SK-N-SH (cell line): ENCODE data around the gene HLA-DRB1. TPM values are rescaled to one million over a fixed set of nuclear protein-coding genes. Genes with fewer than 3 reads are reported as not detected.

ENCODE experiments used
- CTCF ChIA-PET: fragments of 300-600, 350-600 bp; formaldehyde crosslinking; extraction: SDS; loops from one replicate; lab custom pipeline; 2021; lab: Yijun Ruan, JAX
- POLR2A ChIA-PET: fragments of 350-600 bp; sonication (Branson Sonifier 250); formaldehyde crosslinking; extraction: SDS; loops from one replicate; lab custom pipeline; 2020; ENCODE audit warnings: antibody characterized with exemption, inconsistent platforms; lab: Yijun Ruan, JAX
- DNase-seq: peaks from one replicate; pipeline ENCODE4 v3.0.0; 2012
- H2AFZ ChIP-seq: fragments of 200-600 bp; sonication (generic); 2 replicates; pipeline ENCODE4 v1.8.1; 2016; ENCODE audit warnings: antibody characterized with exemption, mild to moderate bottlenecking, low read depth
- H3F3A ChIP-seq: fragments of 200-600 bp; sonication (generic); replicated peaks from 2 replicates; pipeline ENCODE3; 2016; ENCODE audit warnings: antibody characterized with exemption, mild to moderate bottlenecking; ENCODE audit not compliant: insufficient read depth
- H3K27ac ChIP-seq, 2 experiments: fragments of 200-500 bp in 1 of 2; fragments of 200-600 bp in 1 of 2; sonication (Bioruptor generic) in 1 of 2; sonication (generic), shearing (Covaris generic) in 1 of 2; 2 replicates each; pipeline versions ENCODE4 v1.5.1 to v1.6.1; 2014 to 2016; ENCODE audit warnings: low read depth in 2 of 2, inconsistent platforms in 1 of 2, low read length in 1 of 2, mild to moderate bottlenecking in 1 of 2, mixed read lengths in 1 of 2
- H3K27me3 ChIP-seq: fragments of 200-600 bp; sonication (generic), shearing (Covaris generic); 2 replicates; pipeline ENCODE4 v1.6.1; 2016; ENCODE audit warnings: mixed run types; ENCODE audit not compliant: insufficient read depth
- H3K36me3 ChIP-seq, 2 experiments: fragments of 200-500 bp in 1 of 2; fragments of 200-600 bp in 1 of 2; sonication (Bioruptor generic) in 1 of 2; sonication (generic) in 1 of 2; replicated peaks in 1 of 2; 2 replicates each; pipeline versions ENCODE3 to v1.5.1; 2014 to 2016; ENCODE audit warnings: low read length in 1 of 2, mild to moderate bottlenecking in 1 of 2; ENCODE audit not compliant: insufficient read depth in 2 of 2, control insufficient read depth in 1 of 2
- H3K4me1 ChIP-seq, 2 experiments: fragments of 200-500 bp in 1 of 2; fragments of 200-600 bp in 1 of 2; sonication (Bioruptor generic) in 1 of 2; sonication (generic), shearing (Covaris generic) in 1 of 2; 2 replicates each; pipeline versions ENCODE4 v1.5.1 to v1.6.1; 2014 to 2016; ENCODE audit warnings: low read depth in 1 of 2, low read length in 1 of 2, mixed run types in 1 of 2; ENCODE audit not compliant: insufficient read depth in 2 of 2, control insufficient read depth in 1 of 2
- H3K4me2 ChIP-seq: fragments of 200-600 bp; sonication (generic), shearing (Covaris generic); 2 replicates; pipeline ENCODE4 v1.6.1; 2017; ENCODE audit warnings: mixed run types
- H3K4me3 ChIP-seq, 2 experiments: fragments of 200-500 bp in 1 of 2; fragments of 200-600 bp in 1 of 2; sonication (Bioruptor generic) in 1 of 2; sonication (generic), shearing (Covaris generic) in 1 of 2; 2 replicates each; pipeline versions ENCODE4 v1.5.1 to v1.8.1; 2014 to 2016; ENCODE audit warnings: low read depth in 2 of 2, inconsistent platforms in 1 of 2, low read length in 1 of 2, mild to moderate bottlenecking in 1 of 2, mixed read lengths in 1 of 2, moderate library complexity in 1 of 2
- H3K79me2 ChIP-seq: fragments of 200-600 bp; sonication (generic); 2 replicates; pipeline ENCODE4 v1.8.1; 2017; ENCODE audit warnings: mild to moderate bottlenecking; ENCODE audit not compliant: insufficient read depth
- H3K9ac ChIP-seq: fragments of 200-600 bp; sonication (generic); 2 replicates; pipeline ENCODE4 v1.6.1; 2017; ENCODE audit warnings: mixed run types
- H3K9me2 ChIP-seq: fragments of 200-600 bp; sonication (generic); 2 replicates; pipeline ENCODE4 v1.6.1; 2017; ENCODE audit warnings: mixed run types
- H3K9me3 ChIP-seq: fragments of 200-600 bp; sonication (generic); 2 replicates; pipeline ENCODE4 v1.6.1; 2017; ENCODE audit warnings: mixed run types, mild to moderate bottlenecking, moderate library complexity
- H4K20me1 ChIP-seq: fragments of 200-600 bp; sonication (generic); 2 replicates; pipeline ENCODE4 v1.6.1; 2017; ENCODE audit warnings: mild to moderate bottlenecking, mixed run types; ENCODE audit not compliant: insufficient read depth
- ELF1 ChIP-seq: IDR thresholded peaks from 2 replicates; pipeline ENCODE4 v1.4.0; 2012
- FOSL2 ChIP-seq: IDR thresholded peaks from 2 replicates; pipeline ENCODE4 v1.4.0; 2012; ENCODE audit warnings: low read depth, mild to moderate bottlenecking, moderate library complexity, borderline replicate concordance
- FOXM1 ChIP-seq: IDR thresholded peaks from 2 replicates; pipeline ENCODE4 v1.4.0; 2012; ENCODE audit warnings: low read depth, mild to moderate bottlenecking
- GABPA ChIP-seq: IDR thresholded peaks from 2 replicates; pipeline ENCODE4 v1.4.0; 2012; ENCODE audit warnings: low read depth, mild to moderate bottlenecking
- GATA2 ChIP-seq: sonication (generic); formaldehyde crosslinking; IDR thresholded peaks from 2 replicates; pipeline ENCODE4 v1.5.0; 2020; ENCODE audit warnings: mild to moderate bottlenecking, missing genetic modification reagents
- JUND ChIP-seq: IDR thresholded peaks from 2 replicates; pipeline ENCODE4 v1.4.0; 2012
- MXI1 ChIP-seq: IDR thresholded peaks from 2 replicates; pipeline ENCODE4 v1.6.1; 2012; ENCODE audit warnings: mild to moderate bottlenecking, low read depth, low read length, improper control_type of control experiment
- POLR2AphosphoS5 ChIP-seq: IDR thresholded peaks from 2 replicates; pipeline ENCODE4 v1.6.1; 2012; ENCODE audit warnings: low read depth, low read length
- RAD21 ChIP-seq: IDR thresholded peaks from 2 replicates; pipeline ENCODE4 v1.6.1; 2012; ENCODE audit warnings: mild to moderate bottlenecking, low read length
- RCOR1 ChIP-seq: fragments of 150-350 bp; IDR thresholded peaks from 2 replicates; pipeline ENCODE4 v1.6.1; 2017; ENCODE audit warnings: antibody characterized with exemption, low read length
- RFX5 ChIP-seq: IDR thresholded peaks from 2 replicates; pipeline ENCODE4 v1.6.1; 2012; ENCODE audit warnings: mild to moderate bottlenecking, improper control_type of control experiment, low read length
- RXRA ChIP-seq: IDR thresholded peaks from 2 replicates; pipeline ENCODE4 v1.4.0; 2012; ENCODE audit warnings: low read depth, mild to moderate bottlenecking, borderline replicate concordance
- SIN3A ChIP-seq: IDR thresholded peaks from 2 replicates; pipeline ENCODE4 v1.6.1; 2012; ENCODE audit warnings: low read depth, mild to moderate bottlenecking, low read length, moderate library complexity, borderline replicate concordance
- SMC3 ChIP-seq: IDR thresholded peaks from 2 replicates; pipeline ENCODE4 v1.6.1; 2012; ENCODE audit warnings: low read depth, low read length, improper control_type of control experiment
- TAF1 ChIP-seq: IDR thresholded peaks from 2 replicates; pipeline ENCODE4 v1.6.1; 2012; ENCODE audit warnings: low read depth, mild to moderate bottlenecking, low read length, moderate library complexity, borderline replicate concordance
- TEAD4 ChIP-seq: IDR thresholded peaks from 2 replicates; pipeline ENCODE4 v1.4.0; 2012; ENCODE audit warnings: mild to moderate bottlenecking, borderline replicate concordance; ENCODE audit not compliant: insufficient read depth
- YY1 ChIP-seq: IDR thresholded peaks from 2 replicates; pipeline ENCODE4 v1.4.0; 2012; ENCODE audit warnings: low read depth, mild to moderate bottlenecking
- WGBS: methylation state at CpG from one replicate; pipeline ENCODE4 v1.1.6; 2017; ENCODE audit warnings: low lambda C conversion rate; 5-methylcytosine and 5-hydroxymethylcytosine counted together
- polyA plus RNA-seq, 3 experiments: library from polyadenylated mRNA; depleted of rRNA; stranded (reverse); fragments of >200 nt; gene quantifications; 2 replicates each; pipeline ENCODE4 v1.2.3, GENCODE V29; 2012
- TF ChIP-seq, protein P1 (sequence below): fragments of 200-600 bp; sonication (generic); IDR thresholded peaks from 2 replicates; pipeline ENCODE4 v1.6.1; 2017; ENCODE audit warnings: antibody characterized with exemption, mild to moderate bottlenecking, moderate library complexity
- TF ChIP-seq, protein P2 (sequence below): IDR thresholded peaks from 2 replicates; pipeline ENCODE4 v1.4.0; 2012; ENCODE audit warnings: low read depth
- TF ChIP-seq, protein P3 (sequence below): fragments of 150-350 bp; IDR thresholded peaks from 2 replicates; pipeline ENCODE4 v1.6.1; 2016; ENCODE audit warnings: mild to moderate bottlenecking, low read depth, low read length

The HLA-DRB1 gene
- polyA plus RNA-seq, 1 of the 3 experiments (the other 2 are of a cell fraction), result not detected

DNA sequence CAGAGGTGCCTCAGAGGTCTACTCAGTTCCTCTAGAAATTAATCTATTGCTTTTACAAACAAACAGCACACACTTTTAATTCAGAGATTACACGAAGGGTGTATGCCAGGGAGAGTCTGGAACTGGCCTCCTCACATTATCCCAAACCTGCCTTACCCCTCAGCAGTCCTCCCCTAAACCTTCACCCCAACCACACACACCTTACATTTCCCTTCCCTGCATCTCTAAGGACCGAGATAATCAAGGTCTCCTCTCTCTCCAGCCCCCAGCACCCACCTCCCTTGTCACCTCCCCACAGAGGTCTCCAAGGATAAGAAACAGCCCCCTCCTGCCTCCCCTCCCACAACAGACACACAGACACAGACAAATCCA, 6.1 kb downstream of the HLA-DRB1 start:
- no peak overlapping the region for H3K9ac ChIP-seq
- no peak for DNase-seq
- no peaks in the 10 kb centered on the region for H4K20me1 ChIP-seq
- WGBS, result 0% methylated on average over 2 of the region's 2 CpGs
- ChIA-PET POLR2A (no interaction called here), CTCF (no interaction called here)
- H3K36me3 ChIP-seq, result no peaks in the 10 kb centered on the region
- no peak overlapping the region for H3K4me2 ChIP-seq
- no peaks in the 10 kb centered on the region for H3K79me2 ChIP-seq
- no peaks in the 10 kb centered on the region for H3K27me3 ChIP-seq
- H3K4me1 ChIP-seq, result no peaks in the 10 kb centered on the region
- no peak overlapping the region for H3K4me3 ChIP-seq
- no peaks in the 10 kb centered on the region for H3F3A ChIP-seq
- H2AFZ ChIP-seq, result no peak overlapping the region
- H3K9me2 ChIP-seq, result no peaks in the 10 kb centered on the region
- no peaks in the 10 kb centered on the region for H3K9me3 ChIP-seq
- H3K27ac ChIP-seq, result no peak overlapping the region
- TF ChIP-seq, protein P1, sequence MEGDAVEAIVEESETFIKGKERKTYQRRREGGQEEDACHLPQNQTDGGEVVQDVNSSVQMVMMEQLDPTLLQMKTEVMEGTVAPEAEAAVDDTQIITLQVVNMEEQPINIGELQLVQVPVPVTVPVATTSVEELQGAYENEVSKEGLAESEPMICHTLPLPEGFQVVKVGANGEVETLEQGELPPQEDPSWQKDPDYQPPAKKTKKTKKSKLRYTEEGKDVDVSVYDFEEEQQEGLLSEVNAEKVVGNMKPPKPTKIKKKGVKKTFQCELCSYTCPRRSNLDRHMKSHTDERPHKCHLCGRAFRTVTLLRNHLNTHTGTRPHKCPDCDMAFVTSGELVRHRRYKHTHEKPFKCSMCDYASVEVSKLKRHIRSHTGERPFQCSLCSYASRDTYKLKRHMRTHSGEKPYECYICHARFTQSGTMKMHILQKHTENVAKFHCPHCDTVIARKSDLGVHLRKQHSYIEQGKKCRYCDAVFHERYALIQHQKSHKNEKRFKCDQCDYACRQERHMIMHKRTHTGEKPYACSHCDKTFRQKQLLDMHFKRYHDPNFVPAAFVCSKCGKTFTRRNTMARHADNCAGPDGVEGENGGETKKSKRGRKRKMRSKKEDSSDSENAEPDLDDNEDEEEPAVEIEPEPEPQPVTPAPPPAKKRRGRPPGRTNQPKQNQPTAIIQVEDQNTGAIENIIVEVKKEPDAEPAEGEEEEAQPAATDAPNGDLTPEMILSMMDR, result no peak
- TF ChIP-seq JUND (no peak), POLR2AphosphoS5 (no peak), GATA2 (CRISPR knock-in tag) (no peak), SIN3A (no peak), SMC3 (no peak), RAD21 (no peak), RCOR1 (no peak), MXI1 (no peak), YY1 (no peak), FOSL2 (no peak), RFX5 (no peak), TEAD4 (no peak)
- TF ChIP-seq, protein P2, sequence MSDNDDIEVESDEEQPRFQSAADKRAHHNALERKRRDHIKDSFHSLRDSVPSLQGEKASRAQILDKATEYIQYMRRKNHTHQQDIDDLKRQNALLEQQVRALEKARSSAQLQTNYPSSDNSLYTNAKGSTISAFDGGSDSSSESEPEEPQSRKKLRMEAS, result no peak

DNA sequence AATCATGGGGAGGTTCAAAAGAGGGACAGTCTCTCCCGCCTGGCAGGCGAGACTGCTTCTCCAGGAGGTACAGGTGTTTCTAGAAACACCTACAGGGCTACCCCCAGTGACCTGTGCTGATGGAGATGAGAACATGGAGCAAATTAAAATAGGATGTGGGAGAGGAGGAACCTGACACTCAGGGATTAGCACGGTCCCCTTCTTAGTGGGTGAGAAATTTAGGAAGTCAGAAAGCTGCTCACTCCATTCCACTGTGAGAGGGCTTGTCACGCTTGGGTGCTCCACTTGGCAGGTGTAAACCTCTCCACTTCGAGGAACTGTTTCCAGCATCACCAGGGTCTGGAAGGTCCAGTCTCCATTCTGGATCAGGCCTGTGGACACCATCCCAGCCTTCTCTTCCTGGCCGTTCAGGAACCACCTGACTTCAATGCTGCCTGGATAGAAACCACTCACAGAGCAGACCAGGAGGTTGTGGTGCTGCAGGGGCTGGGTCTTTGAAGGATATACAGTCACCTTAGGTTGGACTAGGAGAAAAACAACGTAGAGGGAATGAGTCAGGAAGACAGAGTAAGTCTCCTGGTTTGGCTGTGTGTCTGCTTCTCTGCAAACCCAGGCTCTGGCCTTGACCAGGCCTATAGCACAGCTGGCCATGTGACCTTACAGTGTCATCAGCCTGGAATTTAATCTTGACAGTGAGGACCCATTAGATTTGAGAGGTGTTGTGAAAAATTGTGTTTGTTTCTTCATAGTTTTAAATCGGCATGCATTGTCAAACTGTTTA, 8.1 kb downstream of the HLA-DRB1 start:
- Histone ChIP-seq H3K36me3 (no peaks in the 10 kb centered on the region), H3K9me2 (no peaks in the 10 kb centered on the region), H3K9ac (no peak overlapping the region), H2AFZ (no peak overlapping the region), H3K27me3 (no peaks in the 10 kb centered on the region), H3K9me3 (no peaks in the 10 kb centered on the region), H3K4me3 (no peak overlapping the region), H3F3A (no peaks in the 10 kb centered on the region), H3K4me2 (no peak overlapping the region), H3K79me2 (no peaks in the 10 kb centered on the region), H3K4me1 (no peaks in the 10 kb centered on the region), H3K27ac (no peak overlapping the region), H4K20me1 (no peaks in the 10 kb centered on the region)
- ChIA-PET CTCF (no interaction called here), POLR2A (no interaction called here)
- WGBS, result 0% methylated on average over 5 of the region's 8 CpGs
- DNase-seq, result no peak
- TF ChIP-seq FOXM1, result no peak
- no peak for TF ChIP-seq ELF1
- no peak for TF ChIP-seq POLR2AphosphoS5
- no peak for TF ChIP-seq GABPA
- no peak for TF ChIP-seq TAF1
- TF ChIP-seq, protein P3, sequence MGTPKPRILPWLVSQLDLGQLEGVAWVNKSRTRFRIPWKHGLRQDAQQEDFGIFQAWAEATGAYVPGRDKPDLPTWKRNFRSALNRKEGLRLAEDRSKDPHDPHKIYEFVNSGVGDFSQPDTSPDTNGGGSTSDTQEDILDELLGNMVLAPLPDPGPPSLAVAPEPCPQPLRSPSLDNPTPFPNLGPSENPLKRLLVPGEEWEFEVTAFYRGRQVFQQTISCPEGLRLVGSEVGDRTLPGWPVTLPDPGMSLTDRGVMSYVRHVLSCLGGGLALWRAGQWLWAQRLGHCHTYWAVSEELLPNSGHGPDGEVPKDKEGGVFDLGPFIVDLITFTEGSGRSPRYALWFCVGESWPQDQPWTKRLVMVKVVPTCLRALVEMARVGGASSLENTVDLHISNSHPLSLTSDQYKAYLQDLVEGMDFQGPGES, result no peak
- TF ChIP-seq GATA2 (CRISPR knock-in tag), result no peak
- TF ChIP-seq, protein P1, result no peak
- no peak for TF ChIP-seq SIN3A
- no peak for TF ChIP-seq RXRA
